ENCODE results near the gene TSPY1.
"Not testable (repeated sequence)": the region's sequence is repeated elsewhere in the genome, so short reads cannot be mapped to it uniquely, and the experiment has no call there.

The TSPY1 gene

GRCh38 chrY:9466655-9467054, at the start of gene TSPY1:
Gene TSPY1 (plus strand): TSS chrY:9466955. CDS start chrY:9467001, 46 bp downstream.
- not testable (repeated sequence) for H3K4me3 ChIP-seq (ENCODE audit: low read depth in 1 of 2, low read length in 2 of 2); H3K27ac ChIP-seq (ENCODE audit: low read depth, low read length); H3K27me3 ChIP-seq (ENCODE audit: control insufficient read depth in 1 of 2, insufficient read depth in 2 of 2, low read length in 2 of 2); H3K4me1 ChIP-seq (ENCODE audit: insufficient read depth, low read length); H3K9ac ChIP-seq (ENCODE audit: low read length); H3K36me3 ChIP-seq (ENCODE audit: insufficient read depth, low read length); H3K9me3 ChIP-seq (ENCODE audit: low read length)

GRCh38 chrY:9486967-9487366, 20.2 kb downstream of the TSPY1 start, which contains the start of gene TSPY9:
Gene TSPY9 (plus strand): TSS chrY:9487267. CDS start chrY:9487313, 46 bp downstream.
- not testable (repeated sequence) for H3K27ac ChIP-seq (ENCODE audit: low read depth, low read length); H3K36me3 ChIP-seq (ENCODE audit: insufficient read depth, low read length); H3K9me3 ChIP-seq (ENCODE audit: low read length); H3K4me1 ChIP-seq (ENCODE audit: insufficient read depth, low read length); H3K9ac ChIP-seq (ENCODE audit: low read length); H3K27me3 ChIP-seq (ENCODE audit: control insufficient read depth in 1 of 2, insufficient read depth in 2 of 2, low read length in 2 of 2); H3K4me3 ChIP-seq (ENCODE audit: low read depth in 1 of 2, low read length in 2 of 2)

- not testable (repeated sequence) for H3K27ac ChIP-seq (ENCODE audit: low read depth, low read length); H3K9ac ChIP-seq (ENCODE audit: low read length); H3K4me3 ChIP-seq (ENCODE audit: low read depth in 1 of 2, low read length in 2 of 2); H3K27me3 ChIP-seq (ENCODE audit: control insufficient read depth in 1 of 2, insufficient read depth in 2 of 2, low read length in 2 of 2); H3K36me3 ChIP-seq (ENCODE audit: insufficient read depth, low read length); H3K9me3 ChIP-seq (ENCODE audit: low read length); H3K4me1 ChIP-seq (ENCODE audit: insufficient read depth, low read length)
Measured at GRCh38 chrY:9504396-9504795, 37.6 kb downstream of the TSPY1 start.

- H3K27me3 ChIP-seq (ENCODE audit: control insufficient read depth in 1 of 2, insufficient read depth in 2 of 2, low read length in 2 of 2); H3K27ac ChIP-seq (ENCODE audit: low read depth, low read length); H3K4me1 ChIP-seq (ENCODE audit: insufficient read depth, low read length); H3K9me3 ChIP-seq (ENCODE audit: low read length); H3K9ac ChIP-seq (ENCODE audit: low read length); H3K4me3 ChIP-seq (ENCODE audit: low read depth in 1 of 2, low read length in 2 of 2); H3K36me3 ChIP-seq (ENCODE audit: insufficient read depth, low read length): not testable (repeated sequence)
Measured at GRCh38 chrY:9516287-9516686, 49.5 kb downstream of the TSPY1 start.

Measured in muscle layer of colon (tissue), 2 donors.